Lower leg skin (tissue), 4 donors: Measurements from ENCODE around the gene TNNC1. TPM values are rescaled to one million over a fixed set of nuclear protein-coding genes. Genes with fewer than 3 reads are reported as not detected.

ENCODE experiments used
- DNase-seq, 2 donors: peaks; one replicate each; pipeline ENCODE4 v3.0.0-alpha.2; 2019; ENCODE audit warnings: low spot score in 2 of 2
- H3K4me3 ChIP-seq: fragments of 200-600 bp; sonication (generic); 2 replicates; pipeline ENCODE4 v1.5.1; 2017; ENCODE audit warnings: mild to moderate bottlenecking, low read depth; ENCODE audit not compliant: poor library complexity, severe bottlenecking
- CTCF ChIP-seq, 3 donors: fragments of 450-650 bp; IDR thresholded peaks; one replicate each; pipeline ENCODE4 v1.5.1; 2016; ENCODE audit warnings: antibody characterized with exemption in 3 of 3, mild to moderate bottlenecking in 3 of 3, moderate library complexity in 2 of 3
- POLR2A ChIP-seq, 2 donors: fragments of 450-650 bp; IDR thresholded peaks; one replicate each; pipeline ENCODE4 v1.6.1; 2016 to 2017; ENCODE audit warnings: antibody characterized with exemption in 2 of 2, mild to moderate bottlenecking in 1 of 2, moderate library complexity in 1 of 2
- WGBS, 2 donors: methylation state at CpG; one replicate each; pipeline ENCODE4 v1.1.5; 2018; 5-methylcytosine and 5-hydroxymethylcytosine counted together
- intact Hi-C: fragments of 100-400 bp; cut with DNase I; formaldehyde crosslinking; loops from one replicate; pipeline ENCODE4 v1.15.0; 2023; ENCODE audit warnings: low total_unique reads
- total RNA-seq, 4 donors: library from RNA; depleted of rRNA; stranded (reverse); fragments of >200 nt; gene quantifications; one replicate each; pipeline ENCODE4 v1.1.0, GENCODE V29; 2016

TNNC1 gene
- total RNA-seq, 4 donors from 2014 or later, result 6.3 to 73.7 (median 21.3) TPM

- DNase-seq, result no peak
- 37 to 40% methylated on average over 13 of the region's 13 CpGs for WGBS, 2 donors
- TF ChIP-seq CTCF (IDR thresholded peaks at IDR 0.05) (peak in 1 of 3 donors; percentile 97), POLR2A (IDR thresholded peaks at IDR 0.05) (no peak)
- intact Hi-C loops, result no loop called here
- H3K4me3 ChIP-seq, result no peak overlapping the region
Measured at GRCh38 chr3:52446631-52447511, 7.0 kb downstream of the TNNC1 start.

DNA sequence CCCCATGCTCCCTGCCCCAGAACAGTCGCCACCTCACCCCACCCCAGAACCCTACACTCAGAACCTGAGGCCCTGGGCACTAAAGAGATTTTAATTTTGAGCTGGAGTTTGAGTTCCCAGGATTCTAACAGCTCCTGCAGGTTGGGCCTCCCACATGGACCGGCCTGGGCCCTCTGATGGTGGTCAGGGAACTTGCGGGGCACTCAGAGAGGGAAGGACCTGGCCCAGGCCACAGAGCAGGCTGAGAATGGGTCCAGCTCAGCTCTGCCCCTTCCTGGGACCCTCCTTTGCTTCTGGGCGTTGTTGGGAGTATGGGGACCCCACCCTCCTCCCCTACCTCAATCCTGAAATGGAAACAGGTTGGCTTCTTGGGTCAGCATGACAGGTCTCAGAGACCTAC lies 7.8 kb downstream of the TNNC1 start:
- intact Hi-C loops, result no loop called here
- TF ChIP-seq CTCF (IDR thresholded peaks at IDR 0.05) (no peak), POLR2A (IDR thresholded peaks at IDR 0.05) (no peak)
- 94 to 96% methylated on average over 4 of the region's 4 CpGs for WGBS, 2 donors
- DNase-seq, result no peak
- H3K4me3 ChIP-seq, result no peak overlapping the region

- intact Hi-C loops, result no loop called here
- DNase-seq, result peak; percentile 74 to 93
- WGBS, 2 donors, result 21 to 22% methylated on average over 13 to 19 of the region's 19 CpGs
- TF ChIP-seq POLR2A (IDR thresholded peaks at IDR 0.05) (no peak), CTCF (IDR thresholded peaks at IDR 0.05) (peak in 1 of 3 donors; percentile 22)
- H3K4me3 ChIP-seq, result no peak within 1 kb of the TSS
Measured at GRCh38 chr3:52444860-52445793, 8.7 kb downstream of the TNNC1 start, which contains the start of gene SEMA3G. Gene SEMA3G (minus strand): TSS chr3:52445103. CDS start chr3:52445027, 76 bp downstream.

- no peak for TF ChIP-seq CTCF (IDR thresholded peaks at IDR 0.05)
- TF ChIP-seq POLR2A (IDR thresholded peaks at IDR 0.05), result no peak
- intact Hi-C loops, result no loop called here
- no peak overlapping the region for H3K4me3 ChIP-seq
- WGBS, 2 donors, result 78 to 85% methylated on average over 24 to 25 of the region's 25 CpGs
- no peak for DNase-seq
Measured at GRCh38 chr3:52443791-52444687, 9.8 kb downstream of the TNNC1 start.

GRCh38 chr3:52443268-52443610 lies 10.6 kb downstream of the TNNC1 start:
- H3K4me3 ChIP-seq, result no peak overlapping the region
- WGBS, 2 donors, result 87 to 92% methylated on average over 8 of the region's 8 CpGs
- intact Hi-C loops, result no loop called here
- no peak for TF ChIP-seq CTCF (IDR thresholded peaks at IDR 0.05)
- no peak for TF ChIP-seq POLR2A (IDR thresholded peaks at IDR 0.05)
- DNase-seq, result no peak
